Measurements from ENCODE around the gene ZFYVE9.

The ZFYVE9 gene

GRCh38 chr1:52321061-52321460, 179.2 kb downstream of the ZFYVE9 start:
- DNase-seq (ENCODE audit: low read depth) = no peak
- no peak for TF ChIP-seq CTCF (conservative IDR thresholded peaks at IDR 0.05; ENCODE audit: low read length)
- H3K4me3 ChIP-seq (ENCODE audit: low read length) = no peak overlapping the region

- DNase-seq (ENCODE audit: low read depth) = no peak
- TF ChIP-seq CTCF (conservative IDR thresholded peaks at IDR 0.05; ENCODE audit: low read length) = no peak
- no peak overlapping the region for H3K4me3 ChIP-seq (ENCODE audit: low read length)
These were observed 181.8 kb downstream of the ZFYVE9 start for GRCh38 chr1:52323731-52324130.

GRCh38 chr1:52325786-52326185, 183.9 kb downstream of the ZFYVE9 start:
- no peak overlapping the region for H3K4me3 ChIP-seq (ENCODE audit: low read length)
- TF ChIP-seq CTCF (conservative IDR thresholded peaks at IDR 0.05; ENCODE audit: low read length) = no peak
- no peak for DNase-seq (ENCODE audit: low read depth)

GRCh38 chr1:52328615-52329014, 186.7 kb downstream of the ZFYVE9 start:
- no peak for TF ChIP-seq CTCF (conservative IDR thresholded peaks at IDR 0.05; ENCODE audit: low read length)
- H3K4me3 ChIP-seq (ENCODE audit: low read length) = no peak overlapping the region
- no peak for DNase-seq (ENCODE audit: low read depth)

- no peak overlapping the region for H3K4me3 ChIP-seq (ENCODE audit: low read length)
- TF ChIP-seq CTCF (conservative IDR thresholded peaks at IDR 0.05; ENCODE audit: low read length) = no peak
- DNase-seq (ENCODE audit: low read depth) = no peak
These were observed 190.5 kb downstream of the ZFYVE9 start for GRCh38 chr1:52332411-52332810.

- no peak overlapping the region for H3K4me3 ChIP-seq (ENCODE audit: low read length)
- TF ChIP-seq CTCF (conservative IDR thresholded peaks at IDR 0.05; ENCODE audit: low read length) = no peak
- no peak for DNase-seq (ENCODE audit: low read depth)
These were observed 193.1 kb downstream of the ZFYVE9 start for GRCh38 chr1:52334906-52335528.

- no peak overlapping the region for H3K4me3 ChIP-seq (ENCODE audit: low read length)
- no peak for DNase-seq (ENCODE audit: low read depth)
- no peak for TF ChIP-seq CTCF (conservative IDR thresholded peaks at IDR 0.05; ENCODE audit: low read length)
These were observed 195.6 kb downstream of the ZFYVE9 start for GRCh38 chr1:52337439-52337838.

Measured in AG10803 (cell line).